SK-N-MC (cell line): ENCODE data around the gene EFNA2.

Source experiments
- EZH2 ChIP-seq: fragments of 200-600 bp; sonication (generic); IDR thresholded peaks from one replicate; pipeline ENCODE4 v1.6.1; 2017; ENCODE audit warnings: antibody characterized with exemption
- FOXP2 ChIP-seq: optimal IDR thresholded peaks from 2 replicates; pipeline ENCODE3; 2011; ENCODE audit warnings: mild to moderate bottlenecking, moderate library complexity; ENCODE audit not compliant: insufficient read depth; ENCODE audit errors: extremely low read length, control extremely low read depth
- POLR2AphosphoS5 ChIP-seq: IDR thresholded peaks from 2 replicates; pipeline ENCODE4 v1.6.1; 2012; ENCODE audit warnings: mild to moderate bottlenecking, low read depth, low read length, borderline replicate concordance

DNA sequence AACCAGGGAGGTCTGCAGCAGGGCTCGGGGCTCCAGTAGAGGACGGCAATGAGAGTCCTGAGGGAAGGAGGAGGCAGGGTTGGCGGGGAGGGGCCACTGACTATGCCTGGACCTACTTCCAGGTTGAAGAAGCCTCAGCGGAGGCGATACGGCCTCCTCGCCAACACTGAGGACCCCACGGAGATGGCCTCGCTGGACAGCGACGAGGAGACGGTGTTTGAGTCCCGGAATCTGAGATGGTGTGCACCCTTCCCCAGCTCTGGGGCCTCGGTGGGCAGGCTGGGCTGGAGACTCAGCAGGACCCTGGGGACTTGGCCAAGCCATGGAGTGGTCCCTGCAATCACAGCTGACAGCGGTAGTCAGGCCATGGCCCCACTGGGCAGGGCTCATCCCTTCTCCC is 8.6 kb upstream of the EFNA2 start:
- TF ChIP-seq POLR2AphosphoS5 (no peak), EZH2 (no peak), FOXP2 (no peak)
